ENCODE data around the gene LIPI.

GRCh38 chr21:14251336-14251735, 40.6 kb upstream of the LIPI start:
- TF ChIP-seq, protein P1, sequence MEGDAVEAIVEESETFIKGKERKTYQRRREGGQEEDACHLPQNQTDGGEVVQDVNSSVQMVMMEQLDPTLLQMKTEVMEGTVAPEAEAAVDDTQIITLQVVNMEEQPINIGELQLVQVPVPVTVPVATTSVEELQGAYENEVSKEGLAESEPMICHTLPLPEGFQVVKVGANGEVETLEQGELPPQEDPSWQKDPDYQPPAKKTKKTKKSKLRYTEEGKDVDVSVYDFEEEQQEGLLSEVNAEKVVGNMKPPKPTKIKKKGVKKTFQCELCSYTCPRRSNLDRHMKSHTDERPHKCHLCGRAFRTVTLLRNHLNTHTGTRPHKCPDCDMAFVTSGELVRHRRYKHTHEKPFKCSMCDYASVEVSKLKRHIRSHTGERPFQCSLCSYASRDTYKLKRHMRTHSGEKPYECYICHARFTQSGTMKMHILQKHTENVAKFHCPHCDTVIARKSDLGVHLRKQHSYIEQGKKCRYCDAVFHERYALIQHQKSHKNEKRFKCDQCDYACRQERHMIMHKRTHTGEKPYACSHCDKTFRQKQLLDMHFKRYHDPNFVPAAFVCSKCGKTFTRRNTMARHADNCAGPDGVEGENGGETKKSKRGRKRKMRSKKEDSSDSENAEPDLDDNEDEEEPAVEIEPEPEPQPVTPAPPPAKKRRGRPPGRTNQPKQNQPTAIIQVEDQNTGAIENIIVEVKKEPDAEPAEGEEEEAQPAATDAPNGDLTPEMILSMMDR (IDR thresholded peaks at IDR 0.05) = no peak
- TF ChIP-seq POLR2A (IDR thresholded peaks at IDR 0.05) (no peak), POLR2AphosphoS5 (IDR thresholded peaks at IDR 0.05) (no peak)
